MCF 10A (cell line): ENCODE results near the gene TTLL13. TPM values are rescaled to one million over a fixed set of nuclear protein-coding genes. Genes with fewer than 3 reads are reported as not detected.
"Not testable (repeated sequence)": the region's sequence is repeated elsewhere in the genome, so short reads cannot be mapped to it uniquely, and the experiment has no call there.

ENCODE experiments used
- BruUV-seq: library from RNA; stranded (reverse); fragments of 400-500 nt; replicated peaks from 2 replicates; lab custom pipeline; 2021; lab: Mats Ljungman, UMichigan
- CTCF ChIA-PET: fragments of 300-600 bp; sonication (Branson Sonifier 250); formaldehyde crosslinking; extraction: SDS; loops from one replicate; lab custom pipeline; 2021; ENCODE audit warnings: antibody characterized with exemption, inconsistent platforms; lab: Yijun Ruan, JAX
- POLR2A ChIA-PET: fragments of 300-600, 350-650 bp; sonication (Branson Sonifier 250); formaldehyde crosslinking; extraction: SDS; loops from one replicate; lab custom pipeline; 2020; ENCODE audit warnings: antibody characterized with exemption, inconsistent platforms; lab: Yijun Ruan, JAX
- DNase-seq: peaks from one replicate; pipeline ENCODE4 v3.0.0-alpha.2; 2018; ENCODE audit not compliant: unreplicated experiment
- H3K27ac Mint-ChIP-seq: one replicate; pipeline ENCODE4 v1.8.0; 2022; ENCODE audit warnings: mild to moderate bottlenecking, low read depth, mixed read lengths; ENCODE audit not compliant: unreplicated experiment
- H3K27me3 Mint-ChIP-seq: one replicate; pipeline ENCODE4 v1.8.0; 2022; ENCODE audit warnings: mixed read lengths; ENCODE audit not compliant: insufficient read depth, unreplicated experiment
- H3K36me3 Mint-ChIP-seq: one replicate; pipeline ENCODE4 v1.8.0; 2022; ENCODE audit warnings: mild to moderate bottlenecking, moderate library complexity, mixed read lengths; ENCODE audit not compliant: insufficient read depth, unreplicated experiment
- H3K4me1 Mint-ChIP-seq: one replicate; pipeline ENCODE4 v1.8.0; 2022; ENCODE audit warnings: mixed read lengths; ENCODE audit not compliant: insufficient read depth, unreplicated experiment
- H3K4me3 Mint-ChIP-seq: one replicate; pipeline ENCODE4 v1.8.0; 2022; ENCODE audit warnings: mild to moderate bottlenecking, moderate library complexity, mixed read lengths; ENCODE audit not compliant: unreplicated experiment
- H3K9me3 Mint-ChIP-seq: one replicate; pipeline ENCODE4 v1.8.0; 2022; ENCODE audit warnings: mixed read lengths; ENCODE audit not compliant: unreplicated experiment
- intact Hi-C: fragments of 100-400 bp; cut with micrococcal nuclease; formaldehyde crosslinking; loops from 2 replicates; pipeline ENCODE4 v1.14.1; 2022
- total RNA-seq: library from RNA; stranded (reverse); gene quantifications from 2 replicates; pipeline ENCODE4 v1.2.3, GENCODE V29; 2022
- TF ChIP-seq, protein P1 (sequence below): fragments of 200-600 bp; IDR thresholded peaks from one replicate; pipeline ENCODE4 v1.8.0; 2022; ENCODE audit warnings: antibody characterized with exemption, mild to moderate bottlenecking; ENCODE audit not compliant: unreplicated experiment

TTLL13 gene
- total RNA-seq, 1 experiment from 2014 or later, result not detected

DNA sequence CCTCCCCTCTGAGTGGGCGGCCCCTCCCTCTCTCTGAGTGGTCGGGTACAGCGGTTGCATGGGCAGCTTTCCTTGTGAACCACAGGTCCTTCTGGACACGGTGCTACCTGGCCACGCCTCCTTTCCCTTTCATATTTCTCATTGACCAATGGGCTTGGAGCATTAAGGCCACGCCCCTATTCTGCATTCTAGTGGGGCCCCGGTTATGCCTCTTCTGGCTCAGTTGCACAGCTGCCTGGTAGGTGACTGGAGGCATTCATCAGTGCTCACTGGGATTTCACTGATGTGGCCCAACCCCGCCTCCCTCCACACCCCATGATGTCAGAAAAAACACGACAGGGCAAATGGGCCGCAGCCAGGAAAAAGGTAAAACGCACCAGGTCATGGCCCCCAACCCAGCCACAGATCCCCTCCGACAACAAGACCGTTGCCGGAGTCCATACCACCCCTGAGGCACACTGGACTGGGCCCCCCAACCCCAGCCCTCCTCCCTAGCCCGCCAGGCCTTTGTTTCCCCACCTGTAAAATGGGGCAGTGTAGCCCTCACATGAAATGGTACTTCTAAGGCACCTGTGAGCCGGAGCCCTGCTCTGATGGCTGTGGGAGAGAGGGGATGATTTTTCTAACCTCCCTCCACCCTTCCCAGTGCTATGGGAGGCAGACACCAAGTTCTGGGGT lies 42.5 kb downstream of the TTLL13 start:
- ChIA-PET POLR2A (no interaction called here), CTCF (interaction anchor here (0.6 to 4.3 kb wide), 12 partner anchors 9 to 594 kb away, joined by 3 to 54 read pairs (median 4); no protein-coding TSS in a partner anchor)
- Mint-ChIP-seq H3K36me3 (no peaks in the 10 kb centered on the region), H3K27me3 (no peaks in the 10 kb centered on the region), H3K4me1 (peaks cover 6% of the 10 kb centered on the region), H3K27ac (no peak overlapping the region), H3K9me3 (no peaks in the 10 kb centered on the region), H3K4me3 (no peak overlapping the region)
- BruUV-seq, result no TSS peak
- peak; percentile 69 for DNase-seq
- TF ChIP-seq, protein P1, sequence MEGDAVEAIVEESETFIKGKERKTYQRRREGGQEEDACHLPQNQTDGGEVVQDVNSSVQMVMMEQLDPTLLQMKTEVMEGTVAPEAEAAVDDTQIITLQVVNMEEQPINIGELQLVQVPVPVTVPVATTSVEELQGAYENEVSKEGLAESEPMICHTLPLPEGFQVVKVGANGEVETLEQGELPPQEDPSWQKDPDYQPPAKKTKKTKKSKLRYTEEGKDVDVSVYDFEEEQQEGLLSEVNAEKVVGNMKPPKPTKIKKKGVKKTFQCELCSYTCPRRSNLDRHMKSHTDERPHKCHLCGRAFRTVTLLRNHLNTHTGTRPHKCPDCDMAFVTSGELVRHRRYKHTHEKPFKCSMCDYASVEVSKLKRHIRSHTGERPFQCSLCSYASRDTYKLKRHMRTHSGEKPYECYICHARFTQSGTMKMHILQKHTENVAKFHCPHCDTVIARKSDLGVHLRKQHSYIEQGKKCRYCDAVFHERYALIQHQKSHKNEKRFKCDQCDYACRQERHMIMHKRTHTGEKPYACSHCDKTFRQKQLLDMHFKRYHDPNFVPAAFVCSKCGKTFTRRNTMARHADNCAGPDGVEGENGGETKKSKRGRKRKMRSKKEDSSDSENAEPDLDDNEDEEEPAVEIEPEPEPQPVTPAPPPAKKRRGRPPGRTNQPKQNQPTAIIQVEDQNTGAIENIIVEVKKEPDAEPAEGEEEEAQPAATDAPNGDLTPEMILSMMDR, result no peak
- intact Hi-C loops, result loop anchor here (2.0 kb wide), 2 partner anchors 29 to 401 kb away; no protein-coding TSS in a partner anchor

DNA sequence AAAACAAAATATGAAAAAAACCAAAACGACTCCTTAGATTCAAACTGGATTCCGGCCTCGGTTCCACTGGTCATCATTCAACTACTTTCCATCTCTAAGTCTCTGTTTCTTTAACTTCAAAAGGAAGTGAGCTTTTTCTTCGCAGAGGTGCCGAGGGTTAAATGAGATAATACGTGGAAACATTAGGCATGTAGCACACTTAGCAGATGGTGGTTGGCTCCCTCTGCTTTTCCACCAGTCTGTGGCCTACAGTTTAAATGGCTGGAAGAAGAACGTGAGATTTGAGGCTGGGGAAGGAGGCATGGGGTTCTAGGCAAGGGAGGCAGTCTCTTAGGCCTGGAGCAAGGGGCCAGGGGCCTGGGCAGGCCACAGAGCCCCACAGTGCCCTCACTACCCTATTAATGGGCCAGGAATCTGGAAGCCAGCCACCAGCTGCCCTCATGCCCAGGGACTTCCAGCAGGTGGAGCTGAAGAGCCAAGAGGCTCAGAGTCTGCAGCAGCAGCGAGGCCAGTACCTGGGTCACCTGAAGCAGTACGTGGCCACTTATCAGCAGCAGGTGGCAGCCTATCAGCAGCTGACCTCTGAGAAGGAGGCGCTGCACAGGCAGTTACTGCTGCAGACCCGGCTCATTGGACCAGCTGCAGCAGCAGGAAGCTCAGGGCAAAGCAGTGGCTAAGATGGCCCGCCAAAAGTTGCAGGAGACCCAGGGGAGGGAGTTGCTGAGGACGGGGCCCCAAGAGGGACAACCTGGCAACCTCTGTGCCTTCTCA lies 43.9 kb downstream of the TTLL13 start:
- ChIA-PET POLR2A (interaction anchor here (0.8 to 1.1 kb wide), 2 partner anchors 18 to 26 kb away, joined by 3 read pairs; no protein-coding TSS in a partner anchor), CTCF (interaction anchor here (0.6 to 4.5 kb wide), 59 partner anchors 8 to 686 kb away, joined by 3 to 54 read pairs (median 4); partner anchors contain the start of genes HDDC3 and UNC45A)
- TF ChIP-seq, protein P1, result peak; percentile 83
- H3K27me3 Mint-ChIP-seq, H3K36me3 Mint-ChIP-seq, H3K9me3 Mint-ChIP-seq, H3K4me1 Mint-ChIP-seq, H3K27ac Mint-ChIP-seq, BruUV-seq, H3K4me3 Mint-ChIP-seq: not testable (repeated sequence)
- intact Hi-C loops, result loop anchor here (1.0 to 2.0 kb wide), 4 partner anchors 28 to 593 kb away; no protein-coding TSS in a partner anchor
- peak; percentile 88 for DNase-seq

DNA sequence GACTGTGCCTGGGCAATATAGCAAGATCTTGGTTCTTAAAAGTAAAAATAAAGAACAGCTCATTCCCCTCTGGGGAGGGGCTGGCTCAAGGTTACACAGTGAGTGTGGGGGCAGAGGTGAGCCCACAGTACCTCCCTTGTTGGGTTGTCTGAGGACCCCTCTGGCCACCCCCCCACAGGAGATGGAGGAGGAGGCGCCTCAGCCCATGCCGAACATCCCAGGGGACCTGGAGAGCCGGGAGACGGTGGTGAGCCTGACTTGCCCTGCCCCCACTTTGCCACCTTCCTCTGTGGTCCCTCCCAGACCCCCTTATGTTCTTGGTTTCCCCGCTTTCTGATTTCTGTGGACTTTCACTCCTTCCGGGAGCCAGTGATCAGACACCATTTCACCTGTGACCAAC lies 44.8 kb downstream of the TTLL13 start:
- no peaks in the 10 kb centered on the region for H3K9me3 Mint-ChIP-seq
- H3K4me3 Mint-ChIP-seq, result no peak overlapping the region
- POLR2A ChIA-PET, result no interaction called here
- peaks cover 6% of the 10 kb centered on the region for H3K4me1 Mint-ChIP-seq
- CTCF ChIA-PET, result interaction anchor here (0.6 to 4.5 kb wide), 34 partner anchors 8 to 1656 kb away, joined by 3 to 54 read pairs (median 4); partner anchors contain the start of gene UNC45A
- TF ChIP-seq, protein P1, result no peak
- no TSS peak for BruUV-seq
- no peak for DNase-seq
- no peak overlapping the region for H3K27ac Mint-ChIP-seq
- no peaks in the 10 kb centered on the region for H3K27me3 Mint-ChIP-seq
- H3K36me3 Mint-ChIP-seq, result no peaks in the 10 kb centered on the region
- intact Hi-C loops, result no loop called here
